Smooth muscle cell (in vitro differentiated cells): ENCODE measurements around the gene CERS4. TPM values are rescaled to one million over a fixed set of nuclear protein-coding genes. Genes with fewer than 3 reads are reported as not detected.
"Not testable (repeated sequence)": the region's sequence is repeated elsewhere in the genome, so short reads cannot be mapped to it uniquely, and the experiment has no call there.

ENCODE experiments used
- DNase-seq: peaks from one replicate; lab custom pipeline; 2025; ENCODE audit not compliant: unreplicated experiment; lab: John Stamatoyannopoulos, UW
- H2AFZ ChIP-seq: fragments of 200-600 bp; sonication (generic); 2 replicates; pipeline ENCODE4 v1.6.0; 2016; ENCODE audit warnings: antibody characterized with exemption, low read depth, mild to moderate bottlenecking
- H3F3A ChIP-seq: fragments of 200-600 bp; sonication (generic); 2 replicates; pipeline ENCODE4 v1.6.0; 2017; ENCODE audit warnings: antibody characterized with exemption, low read depth
- H3K27ac ChIP-seq: fragments of 200-600 bp; sonication (generic); 2 replicates; pipeline ENCODE4 v1.5.1; 2016; ENCODE audit warnings: low read depth, mild to moderate bottlenecking
- H3K27me3 ChIP-seq: fragments of 200-600 bp; sonication (generic); 2 replicates; pipeline ENCODE4 v1.6.1; 2016; ENCODE audit warnings: low read depth, mild to moderate bottlenecking
- H3K36me3 ChIP-seq: fragments of 200-600 bp; sonication (generic); 2 replicates; pipeline ENCODE4 v1.5.1; 2016; ENCODE audit warnings: low read depth
- H3K4me1 ChIP-seq: fragments of 200-600 bp; sonication (generic); 2 replicates; pipeline ENCODE4 v1.5.1; 2016; ENCODE audit warnings: low read depth
- H3K4me2 ChIP-seq: fragments of 200-600 bp; sonication (generic); 2 replicates; pipeline ENCODE4 v1.6.0; 2016; ENCODE audit warnings: mild to moderate bottlenecking
- H3K4me3 ChIP-seq: fragments of 200-600 bp; sonication (generic); 2 replicates; pipeline ENCODE4 v1.5.1; 2016; ENCODE audit warnings: mild to moderate bottlenecking
- H3K79me2 ChIP-seq: fragments of 200-600 bp; sonication (generic); 2 replicates; pipeline ENCODE4 v1.6.0; 2016; ENCODE audit warnings: low read depth, mild to moderate bottlenecking
- H3K9ac ChIP-seq: fragments of 200-600 bp; sonication (generic); 2 replicates; pipeline ENCODE4 v1.6.0; 2016; ENCODE audit warnings: low read depth
- H3K9me3 ChIP-seq: fragments of 200-600 bp; sonication (generic); replicated peaks from 2 replicates; pipeline ENCODE4 v1.5.1; 2016; ENCODE audit warnings: low read depth
- H4K20me1 ChIP-seq: fragments of 200-600 bp; sonication (generic); 2 replicates; pipeline ENCODE4 v1.6.0; 2016; ENCODE audit warnings: low read depth
- CTCF ChIP-seq: fragments of 200-600 bp; sonication (generic); IDR thresholded peaks from 2 replicates; pipeline ENCODE4 v1.5.1; 2017; ENCODE audit warnings: borderline replicate concordance, mild to moderate bottlenecking, antibody characterized with exemption; ENCODE audit not compliant: insufficient read depth, poor library complexity, severe bottlenecking
- WGBS: methylation state at CpG from one replicate; pipeline ENCODE4 v1.1.7; 2016; ENCODE audit warnings: low lambda C conversion rate; 5-methylcytosine and 5-hydroxymethylcytosine counted together
- polyA plus RNA-seq: library from polyadenylated mRNA; unstranded; fragments of >200 nt; fragmentation: Nextera tagmentation; extraction: Ambion mirVana; gene quantifications from 2 replicates; pipeline ENCODE4 v1.2.1, GENCODE V29; 2016
- total RNA-seq: library from RNA; depleted of rRNA; stranded (reverse); fragments of >200 nt; gene quantifications from 2 replicates; pipeline ENCODE4 v1.2.3, GENCODE V29; 2014

Gene CERS4
- total and polyA plus RNA-seq, 2 experiments from 2014 or later: 19.9 to 20.9 TPM

- Histone ChIP-seq H3K27ac (no peak overlapping the region), H3K9me3 (no peaks in the 10 kb centered on the region), H3K9ac (no peak overlapping the region), H3K79me2 (no peaks in the 10 kb centered on the region), H4K20me1 (no peaks in the 10 kb centered on the region), H3K4me2 (no peak overlapping the region), H3K4me3 (no peak overlapping the region), H3K4me1 (no peaks in the 10 kb centered on the region), H3K36me3 (no peaks in the 10 kb centered on the region), H3F3A (no peaks in the 10 kb centered on the region), H3K27me3 (no peaks in the 10 kb centered on the region), H2AFZ (no peak overlapping the region)
- TF ChIP-seq CTCF: no peak
- no peak for DNase-seq
- WGBS: 93% methylated on average over 6 of the region's 6 CpGs
Measured at GRCh38 chr19:8262431-8262830, 53.3 kb downstream of the CERS4 start.

- H3K27ac ChIP-seq, H2AFZ ChIP-seq, DNase-seq: not testable (repeated sequence)
Measured at GRCh38 chr19:8264248-8264647, 55.1 kb downstream of the CERS4 start.

GRCh38 chr19:8265872-8266271 lies 56.7 kb downstream of the CERS4 start:
- Histone ChIP-seq H3K27me3 (no peaks in the 10 kb centered on the region), H3K36me3 (no peaks in the 10 kb centered on the region), H4K20me1 (no peaks in the 10 kb centered on the region), H2AFZ (no peak overlapping the region), H3K4me1 (no peaks in the 10 kb centered on the region), H3K9ac (no peak overlapping the region), H3K4me2 (no peak overlapping the region), H3K9me3 (no peaks in the 10 kb centered on the region), H3K4me3 (no peak overlapping the region), H3F3A (no peaks in the 10 kb centered on the region), H3K27ac (no peak overlapping the region), H3K79me2 (no peaks in the 10 kb centered on the region)
- no peak for DNase-seq
- WGBS: 89% methylated on average over 3 of the region's 3 CpGs
- no peak for TF ChIP-seq CTCF

More at GRCh38 chr19:8264248-8264647, 55.1 kb downstream of the CERS4 start:
- H3K4me3 ChIP-seq, H3K27me3 ChIP-seq, H3K9ac ChIP-seq, H3K79me2 ChIP-seq, H3K9me3 ChIP-seq, H3K36me3 ChIP-seq, H3K4me2 ChIP-seq, H3K4me1 ChIP-seq, H3F3A ChIP-seq, H4K20me1 ChIP-seq: not testable (repeated sequence)
- 94% methylated on average over 4 of the region's 4 CpGs for WGBS

GRCh38 chr19:8269724-8270123 lies 60.6 kb downstream of the CERS4 start:
- no peaks in the 10 kb centered on the region for H4K20me1 ChIP-seq
- no peaks in the 10 kb centered on the region for H3K9me3 ChIP-seq
- H3K79me2 ChIP-seq: no peaks in the 10 kb centered on the region
- H3K4me1 ChIP-seq: no peaks in the 10 kb centered on the region
- no peak overlapping the region for H3K4me3 ChIP-seq
- no peak overlapping the region for H2AFZ ChIP-seq
- no peak overlapping the region for H3K9ac ChIP-seq
- no peaks in the 10 kb centered on the region for H3K36me3 ChIP-seq
- 94% methylated on average over 3 of the region's 3 CpGs for WGBS
- DNase-seq: no peak
- H3F3A ChIP-seq: no peaks in the 10 kb centered on the region
- no peak for TF ChIP-seq CTCF
- H3K4me2 ChIP-seq: no peak overlapping the region
- H3K27me3 ChIP-seq: no peaks in the 10 kb centered on the region
- H3K27ac ChIP-seq: no peak overlapping the region

- H2AFZ ChIP-seq, H4K20me1 ChIP-seq, H3K36me3 ChIP-seq, H3K4me1 ChIP-seq, H3K4me2 ChIP-seq, H3K27me3 ChIP-seq, H3K27ac ChIP-seq, H3K4me3 ChIP-seq, H3K9me3 ChIP-seq, DNase-seq, H3K79me2 ChIP-seq, H3F3A ChIP-seq, H3K9ac ChIP-seq: not testable (repeated sequence)
- no CpG with 5 or more reads among the region's 9 CpGs for WGBS
Measured at GRCh38 chr19:8276508-8276907, 67.3 kb downstream of the CERS4 start.

GRCh38 chr19:8291337-8291736 lies 82.2 kb downstream of the CERS4 start:
- not testable (repeated sequence) for H3K27ac ChIP-seq, H3K36me3 ChIP-seq, H2AFZ ChIP-seq, H3K9ac ChIP-seq, DNase-seq, H3K4me3 ChIP-seq, H3K4me2 ChIP-seq, H3K27me3 ChIP-seq, H3K79me2 ChIP-seq, H3K9me3 ChIP-seq, H4K20me1 ChIP-seq, H3F3A ChIP-seq, H3K4me1 ChIP-seq
- WGBS: no CpG with 5 or more reads among the region's 9 CpGs
